Stimulated activated CD8-positive, alpha-beta memory T cell treated with anti-CD3 and anti-CD28 coated beads, Interleukin-4, amount 100 ng/mL, for 4 hours (primary cell): ENCODE measurements around the gene DIAPH2.

ENCODE experiments used
- DNase-seq, 2 donors: peaks; one replicate each; pipeline ENCODE4 v3.0.0-alpha.2; 2020; ENCODE audit warnings: low read depth in 2 of 2, low spot score in 1 of 2

The DIAPH2 gene

GRCh38 chrX:96929036-96929435, 244.4 kb downstream of the DIAPH2 start:
- no peak for DNase-seq

GRCh38 chrX:96957718-96958117, 273.1 kb downstream of the DIAPH2 start:
- DNase-seq = no peak

- DNase-seq = no peak
Observed at GRCh38 chrX:96971812-96972211, 287.2 kb downstream of the DIAPH2 start.

- DNase-seq = no peak
Observed at GRCh38 chrX:96978906-96979305, 294.3 kb downstream of the DIAPH2 start.

- DNase-seq = no peak
Observed at GRCh38 chrX:96979766-96980165, 295.1 kb downstream of the DIAPH2 start.

- no peak for DNase-seq
Observed at GRCh38 chrX:96982161-96982560, 297.5 kb downstream of the DIAPH2 start.

GRCh38 chrX:96984538-96984937, 299.9 kb downstream of the DIAPH2 start:
- DNase-seq = no peak

GRCh38 chrX:96985046-96985445, 300.4 kb downstream of the DIAPH2 start:
- DNase-seq = no peak

GRCh38 chrX:96987228-96987627, 302.6 kb downstream of the DIAPH2 start:
- no peak for DNase-seq

- DNase-seq = no peak
Observed at GRCh38 chrX:96989830-96990571, 305.4 kb downstream of the DIAPH2 start.

- DNase-seq = no peak
Observed at GRCh38 chrX:96994093-96994492, 309.5 kb downstream of the DIAPH2 start.

- no peak for DNase-seq
Observed at GRCh38 chrX:96997196-96997595, 312.6 kb downstream of the DIAPH2 start.

GRCh38 chrX:97000682-97001368, 316.2 kb downstream of the DIAPH2 start:
- no peak for DNase-seq

- DNase-seq = no peak
Observed at GRCh38 chrX:97006167-97006566, 321.5 kb downstream of the DIAPH2 start.

GRCh38 chrX:97009391-97009790, 324.7 kb downstream of the DIAPH2 start:
- no peak for DNase-seq

- no peak for DNase-seq
Observed at GRCh38 chrX:97011540-97011939, 326.9 kb downstream of the DIAPH2 start.

- no peak for DNase-seq
Observed at GRCh38 chrX:97016106-97016505, 331.5 kb downstream of the DIAPH2 start.

- DNase-seq = no peak
Observed at GRCh38 chrX:97021680-97022079, 337.0 kb downstream of the DIAPH2 start.

GRCh38 chrX:97026406-97026805, 341.8 kb downstream of the DIAPH2 start:
- DNase-seq = no peak

GRCh38 chrX:97027384-97027922, 342.8 kb downstream of the DIAPH2 start:
- DNase-seq = no peak

GRCh38 chrX:97030463-97030862, 345.8 kb downstream of the DIAPH2 start:
- no peak for DNase-seq

GRCh38 chrX:97030947-97031346, 346.3 kb downstream of the DIAPH2 start:
- DNase-seq = no peak
